GM03348 (cell line): ENCODE data around the gene PI4KA.
"Not testable (repeated sequence)": the region's sequence is repeated elsewhere in the genome, so short reads cannot be mapped to it uniquely, and the experiment has no call there.

Experiments
- DNase-seq: peaks from one replicate; pipeline ENCODE4 v3.0.0; 2012; ENCODE audit warnings: low spot score

The PI4KA gene

GRCh38 chr22:20858615-20859416 lies at the start of gene PI4KA, which contains the start of gene SNAP29:
Gene PI4KA, minus strand, starts transcription at chr22:20858811. Its CDS starts 86 bp downstream, at chr22:20858725.
Gene SNAP29, plus strand, starts transcription at chr22:20859007. Its CDS starts 104 bp downstream, at chr22:20859111.
- peak; percentile 100 for DNase-seq

DNA sequence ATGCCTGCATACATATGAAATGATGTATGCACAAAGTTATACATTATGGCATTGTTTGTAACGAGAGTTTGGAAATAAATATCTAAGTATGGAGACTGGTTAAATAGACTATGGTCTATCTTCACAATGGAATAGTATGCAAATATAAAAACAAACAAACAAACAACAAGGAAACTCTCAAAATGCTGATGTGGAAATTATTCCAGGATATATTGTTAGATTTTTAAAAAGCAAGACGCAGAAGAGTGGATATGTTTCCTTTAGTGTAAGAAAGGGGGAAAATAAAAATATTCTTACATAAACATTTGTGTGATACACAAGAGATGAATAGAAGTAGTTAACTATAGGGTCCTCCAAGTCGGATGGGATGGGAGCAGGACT lies 47.8 kb upstream of the PI4KA start:
- no peak for DNase-seq

DNA sequence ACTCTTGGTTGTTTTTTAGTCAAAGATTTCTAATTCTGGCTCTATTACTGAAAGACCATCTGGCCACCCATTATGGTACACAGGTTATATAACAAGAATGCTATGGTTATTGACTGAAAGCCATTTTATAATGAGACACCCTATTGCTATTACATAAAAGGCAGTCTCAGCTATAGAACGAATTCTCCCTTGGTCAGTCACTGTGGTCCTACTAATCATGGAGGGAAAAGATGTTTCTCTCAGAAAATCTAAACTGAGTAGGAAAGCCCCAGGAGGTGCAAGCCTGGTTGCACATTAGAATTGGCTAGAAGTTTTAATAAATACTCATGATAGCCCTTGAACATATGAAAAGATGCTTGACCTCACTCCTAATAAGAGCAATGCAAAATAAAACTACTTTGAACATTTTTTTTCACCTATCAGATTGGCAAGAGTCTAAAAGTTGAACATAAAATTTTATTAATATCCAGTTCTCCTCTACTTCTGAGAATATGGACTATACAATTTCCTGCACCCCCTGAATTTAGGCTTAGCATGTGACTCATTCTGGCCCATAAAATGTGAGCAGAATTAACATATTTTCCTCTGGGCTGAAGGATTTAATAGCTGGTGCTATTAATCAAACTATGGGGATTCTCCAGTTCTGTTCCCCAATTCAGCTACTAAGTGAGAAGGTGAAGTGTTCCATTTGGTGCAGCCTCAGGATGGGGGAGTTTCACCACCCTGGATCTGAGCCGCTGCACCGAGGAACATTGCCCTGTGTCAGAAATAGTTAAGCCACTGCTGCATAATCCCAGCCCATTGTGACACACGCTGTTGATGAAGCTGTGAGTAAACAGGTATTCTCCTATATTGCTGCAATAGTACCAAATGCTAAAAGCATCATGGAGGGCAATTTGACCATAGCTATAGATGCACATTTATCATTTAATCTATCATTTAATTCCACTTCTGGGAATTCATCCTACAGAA lies 47.1 kb upstream of the PI4KA start:
- DNase-seq: no peak

DNA sequence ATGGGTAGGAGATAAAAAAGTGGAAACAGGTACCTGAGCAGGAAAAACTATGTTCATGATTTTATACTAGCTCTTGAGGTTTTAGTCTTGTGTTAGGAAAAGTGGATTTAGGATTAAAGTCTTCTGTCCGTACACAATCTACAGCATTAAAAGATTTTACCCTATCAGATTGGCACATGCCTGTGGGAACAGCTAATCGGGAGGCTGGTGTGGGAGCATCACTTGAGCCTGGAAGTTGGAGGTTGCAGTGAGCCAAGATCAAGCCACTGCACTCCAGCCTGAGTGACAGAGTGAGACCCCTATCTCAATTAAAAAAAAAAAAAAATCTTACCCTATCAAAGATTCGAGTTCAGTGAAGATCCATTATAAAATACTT lies 46.4 kb upstream of the PI4KA start:
- no peak for DNase-seq

- peak; percentile 91 for DNase-seq
Measured at GRCh38 chr22:20904008-20904979, 45.7 kb upstream of the PI4KA start.

GRCh38 chr22:20903093-20903492 lies 44.5 kb upstream of the PI4KA start:
- no peak for DNase-seq

GRCh38 chr22:20901093-20902033 lies 42.8 kb upstream of the PI4KA start:
- DNase-seq: not testable (repeated sequence)

DNA sequence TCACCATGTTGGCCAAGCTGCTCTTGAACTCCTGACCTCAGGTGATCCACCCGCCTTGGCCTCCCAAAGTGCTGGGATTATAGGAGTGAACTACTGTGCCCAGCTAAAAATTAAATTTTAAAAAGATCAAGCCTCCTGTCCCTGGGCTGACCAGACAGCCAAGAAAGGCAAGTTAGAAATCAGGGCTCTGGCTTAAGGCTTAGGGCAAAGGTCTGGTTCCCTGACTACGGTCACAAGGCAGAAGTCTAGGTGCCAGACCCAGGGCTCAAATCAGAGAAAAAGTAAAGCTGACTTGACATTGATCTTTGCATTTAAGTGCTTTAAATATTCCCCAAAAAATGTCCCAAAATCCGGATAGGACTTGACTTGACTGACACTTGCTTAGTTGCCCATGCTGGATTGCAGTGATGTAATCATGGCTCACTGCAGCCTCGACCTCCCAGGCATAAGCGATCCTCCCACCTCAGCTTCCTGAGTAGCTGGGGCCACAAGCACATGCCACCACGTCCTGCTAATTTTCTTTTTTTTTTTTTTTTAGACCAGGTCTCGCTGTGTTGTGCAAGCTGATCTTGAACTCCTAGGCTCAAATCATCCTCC lies 41.3 kb upstream of the PI4KA start:
- no peak for DNase-seq

DNA sequence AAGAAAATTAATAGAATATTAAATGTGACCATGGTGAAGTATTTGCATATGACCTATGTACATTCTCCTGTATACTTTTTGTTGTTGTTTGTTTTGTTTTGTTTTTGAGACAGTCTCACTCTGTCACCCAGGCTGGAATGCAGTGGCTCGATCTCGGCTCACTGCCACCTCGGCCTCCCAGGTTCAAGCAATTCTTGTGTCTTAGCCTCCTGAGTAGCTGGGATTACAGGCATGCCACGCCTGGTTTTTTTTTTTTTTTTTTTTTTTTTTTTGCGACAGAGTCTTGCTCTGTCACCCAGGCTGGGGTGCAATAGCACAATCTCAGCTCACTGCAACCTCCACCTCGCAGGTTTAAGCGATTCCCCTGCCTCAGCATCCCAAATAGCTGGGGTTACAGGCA lies 39.1 kb upstream of the PI4KA start:
- DNase-seq: not testable (repeated sequence)

GRCh38 chr22:20890975-20891374 lies 32.4 kb upstream of the PI4KA start:
- no peak for DNase-seq

DNA sequence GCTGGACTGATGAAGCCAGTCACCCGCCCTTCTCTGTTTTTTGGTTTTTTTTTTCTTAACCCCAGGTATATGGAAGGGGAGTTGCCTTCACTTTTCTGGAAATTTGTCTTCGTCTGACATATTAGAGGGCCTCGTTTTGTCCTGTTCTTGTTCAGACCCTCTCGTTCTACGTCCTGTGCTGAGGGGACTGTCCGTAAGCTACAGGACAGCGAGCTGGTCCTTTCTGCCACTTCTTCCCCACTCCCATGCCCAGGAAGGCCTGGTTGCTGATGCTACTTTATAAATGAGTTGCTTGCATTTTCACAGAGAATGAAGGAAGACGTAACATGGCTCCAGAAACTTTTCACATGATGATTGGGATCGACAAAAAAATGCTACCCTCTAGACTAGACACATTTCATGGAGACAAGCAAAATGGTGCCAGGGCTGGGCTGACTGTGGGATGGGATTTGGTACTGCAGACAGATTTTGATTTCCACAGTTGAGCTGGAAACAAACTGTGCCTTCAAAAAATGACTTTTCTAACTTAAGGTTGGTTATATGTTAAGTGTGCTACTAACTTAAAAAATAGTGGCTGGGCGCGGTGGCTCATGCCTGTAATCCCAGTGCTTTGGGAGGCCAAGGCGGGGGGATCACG lies 31.4 kb upstream of the PI4KA start:
- no peak for DNase-seq

- DNase-seq: no peak
Measured at GRCh38 chr22:20889025-20889704, 30.6 kb upstream of the PI4KA start.

GRCh38 chr22:20887375-20887774 lies 28.8 kb upstream of the PI4KA start:
- no peak for DNase-seq

- DNase-seq: peak; percentile 93
Measured at GRCh38 chr22:20885557-20886323, 27.1 kb upstream of the PI4KA start.

DNA sequence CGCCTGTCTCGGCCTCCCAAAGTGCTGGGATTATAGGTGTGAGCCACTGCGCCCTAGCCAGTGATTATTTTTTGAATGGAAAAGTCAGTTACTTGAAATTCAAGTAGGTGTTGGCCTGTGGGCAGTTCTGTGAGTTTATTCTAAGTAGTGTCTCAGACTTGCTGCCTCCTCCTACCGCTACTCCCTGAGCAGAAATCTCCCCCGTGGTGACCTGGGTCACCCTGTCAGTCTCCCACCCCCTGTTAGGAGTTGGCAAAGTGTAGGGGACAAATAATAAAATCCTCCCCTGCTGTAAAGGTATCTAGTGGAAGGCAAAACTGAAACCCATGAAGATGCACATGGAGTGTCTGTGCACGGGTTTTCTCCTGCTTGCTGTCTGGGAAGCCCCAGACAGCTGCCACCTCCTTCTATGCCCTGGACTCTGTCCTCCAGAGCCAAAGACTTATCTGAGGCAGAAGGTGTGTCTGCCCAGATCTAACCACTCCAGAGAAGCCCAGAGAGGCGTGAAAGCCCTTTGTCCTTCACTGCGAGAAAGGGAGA lies 26.5 kb upstream of the PI4KA start:
- no peak for DNase-seq

GRCh38 chr22:20884454-20884853 lies 25.8 kb upstream of the PI4KA start:
- DNase-seq: no peak

GRCh38 chr22:20882855-20883254 lies 24.2 kb upstream of the PI4KA start:
- no peak for DNase-seq
